ENCODE measurements around the gene KRT76.

Gene KRT76

GRCh38 chr12:52735816-52736632 is 41.1 kb downstream of the KRT76 start:
- no peak for TF ChIP-seq CTCF (IDR thresholded peaks at IDR 0.05; ENCODE audit: low read depth, low read length)
- no peak for TF ChIP-seq MYC (IDR thresholded peaks at IDR 0.05; ENCODE audit: low read depth, low read length)
- no peak for TF ChIP-seq POLR2A (IDR thresholded peaks at IDR 0.05; ENCODE audit: extremely low read depth, insufficient read length)
- TF ChIP-seq, protein P1, sequence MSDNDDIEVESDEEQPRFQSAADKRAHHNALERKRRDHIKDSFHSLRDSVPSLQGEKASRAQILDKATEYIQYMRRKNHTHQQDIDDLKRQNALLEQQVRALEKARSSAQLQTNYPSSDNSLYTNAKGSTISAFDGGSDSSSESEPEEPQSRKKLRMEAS (IDR thresholded peaks at IDR 0.05; ENCODE audit: low read depth, low read length) = no peak
- DNase-seq (ENCODE audit: low read depth) = no peak
- H3K4me3 ChIP-seq (ENCODE audit: low read depth, low read length) = no peak overlapping the region

DNA sequence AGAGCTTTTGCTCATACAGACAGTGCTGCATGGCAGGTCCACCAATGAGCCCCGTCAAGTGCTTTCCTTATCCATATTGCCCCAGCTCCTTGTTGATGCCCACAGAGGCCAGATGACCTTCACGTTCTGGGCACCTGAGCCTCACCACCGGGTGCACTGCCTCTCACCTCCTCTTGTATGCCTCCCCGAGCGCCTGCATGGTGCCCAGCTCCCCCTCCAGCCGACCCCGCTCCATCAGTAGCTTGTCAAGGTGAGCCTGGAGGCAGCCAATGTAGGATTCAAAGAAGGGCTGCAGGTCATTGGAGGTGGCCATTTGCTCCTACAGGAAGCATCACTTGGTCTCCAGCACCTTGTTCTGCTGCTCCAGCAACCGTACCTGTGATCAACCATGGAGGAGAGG is 42.0 kb downstream of the KRT76 start:
- no peak for DNase-seq (ENCODE audit: low read depth)
- H3K4me3 ChIP-seq (ENCODE audit: low read depth, low read length) = no peak overlapping the region
- TF ChIP-seq CTCF (IDR thresholded peaks at IDR 0.05; ENCODE audit: low read depth, low read length) (no peak), MYC (IDR thresholded peaks at IDR 0.05; ENCODE audit: low read depth, low read length) (no peak)
- TF ChIP-seq, protein P1 (IDR thresholded peaks at IDR 0.05; ENCODE audit: low read depth, low read length) = no peak

DNA sequence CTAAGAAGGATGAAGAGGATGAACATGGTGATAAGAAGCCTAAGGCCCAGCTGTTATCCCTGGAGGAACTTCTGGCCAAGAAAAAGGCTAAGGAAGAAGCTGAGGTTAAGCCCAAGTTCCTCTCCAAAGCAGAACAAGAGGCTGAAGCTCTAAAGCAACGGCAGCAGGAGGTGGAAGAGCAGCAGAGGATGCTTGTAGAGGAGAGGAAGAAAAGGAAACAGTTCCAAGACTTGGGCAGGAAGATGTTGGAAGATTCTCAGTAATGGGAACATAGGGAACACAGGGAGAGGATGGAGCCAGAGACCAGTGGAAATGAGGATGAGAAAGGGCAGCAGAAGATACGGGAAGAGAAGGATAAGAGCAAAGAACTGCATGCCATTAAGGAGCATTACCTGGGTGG is 46.4 kb downstream of the KRT76 start:
- no peak overlapping the region for H3K4me3 ChIP-seq (ENCODE audit: low read depth, low read length)
- no peak for TF ChIP-seq CTCF (IDR thresholded peaks at IDR 0.05; ENCODE audit: low read depth, low read length)
- TF ChIP-seq, protein P1 (IDR thresholded peaks at IDR 0.05; ENCODE audit: low read depth, low read length) = no peak
- TF ChIP-seq POLR2A (IDR thresholded peaks at IDR 0.05; ENCODE audit: extremely low read depth, insufficient read length) = no peak
- no peak for TF ChIP-seq MYC (IDR thresholded peaks at IDR 0.05; ENCODE audit: low read depth, low read length)
- DNase-seq (ENCODE audit: low read depth) = no peak

DNA sequence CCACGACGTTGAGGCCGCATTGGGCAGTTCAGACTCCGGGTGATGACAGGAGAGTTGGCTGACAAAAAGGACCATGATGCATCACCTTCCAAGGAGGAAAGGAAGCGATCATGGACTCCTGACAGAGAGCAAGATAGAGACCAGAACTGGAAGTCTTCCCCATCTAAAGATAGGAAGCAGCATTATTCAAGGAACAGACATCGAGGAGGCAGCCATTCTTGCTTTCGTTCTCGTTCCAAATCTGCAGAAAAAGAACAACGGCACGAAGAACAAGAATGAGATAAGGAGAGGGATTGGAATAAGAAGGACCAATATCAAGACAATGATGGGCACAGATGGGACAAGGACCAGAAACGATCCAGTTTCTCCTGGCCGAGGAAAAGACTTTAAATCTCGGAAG is 46.8 kb downstream of the KRT76 start:
- no peak overlapping the region for H3K4me3 ChIP-seq (ENCODE audit: low read depth, low read length)
- TF ChIP-seq POLR2A (IDR thresholded peaks at IDR 0.05; ENCODE audit: extremely low read depth, insufficient read length) (no peak), CTCF (IDR thresholded peaks at IDR 0.05; ENCODE audit: low read depth, low read length) (no peak), MYC (IDR thresholded peaks at IDR 0.05; ENCODE audit: low read depth, low read length) (no peak)
- TF ChIP-seq, protein P1 (IDR thresholded peaks at IDR 0.05; ENCODE audit: low read depth, low read length) = no peak
- no peak for DNase-seq (ENCODE audit: low read depth)

DNA sequence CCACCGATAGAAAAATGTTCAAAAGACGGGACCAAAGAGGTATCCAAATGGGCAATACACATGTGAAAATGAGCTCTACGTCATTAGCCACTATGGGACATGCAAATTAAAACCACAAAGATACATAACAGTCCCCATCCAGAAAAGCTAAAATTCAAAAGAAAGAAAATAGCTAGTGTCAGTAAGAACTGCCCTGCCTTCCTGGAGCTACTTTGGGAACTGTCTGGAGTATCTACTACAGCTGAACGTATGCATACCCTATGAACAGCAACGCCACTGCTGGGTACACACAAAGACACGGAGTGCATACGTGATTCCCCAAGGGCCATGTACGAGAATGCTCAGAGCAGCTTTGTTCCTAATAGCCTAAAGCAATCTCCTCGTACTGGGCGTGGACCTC is 48.0 kb downstream of the KRT76 start:
- no peak for DNase-seq (ENCODE audit: low read depth)
- no peak overlapping the region for H3K4me3 ChIP-seq (ENCODE audit: low read depth, low read length)
- TF ChIP-seq POLR2A (IDR thresholded peaks at IDR 0.05; ENCODE audit: extremely low read depth, insufficient read length) (no peak), MYC (IDR thresholded peaks at IDR 0.05; ENCODE audit: low read depth, low read length) (no peak), CTCF (IDR thresholded peaks at IDR 0.05; ENCODE audit: low read depth, low read length) (no peak)
- TF ChIP-seq, protein P1 (IDR thresholded peaks at IDR 0.05; ENCODE audit: low read depth, low read length) = no peak

All from NB4 (cell line).